Activated CD4-positive, alpha-beta T cell treated with anti-CD3 and anti-CD28 coated beads for 1 hour (primary cell): Measurements from ENCODE around the gene SYT17.

Experiments
- DNase-seq: peaks from one replicate; pipeline ENCODE4 v3.0.0-alpha.2; 2020

The SYT17 gene

DNA sequence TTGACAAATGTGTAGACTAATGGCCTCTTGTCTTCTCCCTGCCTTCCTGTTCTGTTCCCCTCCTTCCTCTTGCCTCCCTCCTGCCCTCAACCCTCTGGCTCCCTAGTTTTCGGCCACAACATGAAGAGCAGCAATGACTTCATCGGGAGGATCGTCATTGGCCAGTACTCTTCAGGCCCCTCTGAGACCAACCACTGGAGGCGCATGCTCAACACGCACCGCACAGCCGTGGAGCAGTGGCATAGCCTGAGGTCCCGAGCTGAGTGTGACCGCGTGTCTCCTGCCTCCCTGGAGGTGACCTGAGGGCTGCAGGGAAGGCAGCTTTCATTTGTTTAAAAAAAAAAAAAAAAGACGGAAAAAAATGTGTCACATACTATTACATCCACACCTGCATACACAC lies 98.7 kb downstream of the SYT17 start:
- DNase-seq: no peak

DNA sequence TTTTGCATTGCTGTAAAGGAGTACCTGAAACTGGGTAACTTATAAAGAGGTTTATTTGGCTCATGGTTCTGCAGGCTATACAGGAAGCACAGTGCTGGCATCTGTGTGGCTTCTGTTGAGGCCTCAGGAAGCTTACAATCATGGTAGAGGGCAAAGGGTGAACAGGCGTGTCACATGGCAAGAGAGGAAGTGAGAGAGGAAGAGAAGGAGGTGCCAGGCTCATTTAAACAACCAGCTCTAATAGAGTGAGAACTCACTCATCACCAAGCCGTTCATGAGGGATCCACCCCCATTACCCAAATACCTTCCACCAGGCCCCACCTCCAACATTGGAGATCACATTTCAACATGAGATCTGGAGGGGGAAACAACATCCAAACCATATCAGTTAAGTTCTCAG lies 101.1 kb downstream of the SYT17 start:
- no peak for DNase-seq

DNA sequence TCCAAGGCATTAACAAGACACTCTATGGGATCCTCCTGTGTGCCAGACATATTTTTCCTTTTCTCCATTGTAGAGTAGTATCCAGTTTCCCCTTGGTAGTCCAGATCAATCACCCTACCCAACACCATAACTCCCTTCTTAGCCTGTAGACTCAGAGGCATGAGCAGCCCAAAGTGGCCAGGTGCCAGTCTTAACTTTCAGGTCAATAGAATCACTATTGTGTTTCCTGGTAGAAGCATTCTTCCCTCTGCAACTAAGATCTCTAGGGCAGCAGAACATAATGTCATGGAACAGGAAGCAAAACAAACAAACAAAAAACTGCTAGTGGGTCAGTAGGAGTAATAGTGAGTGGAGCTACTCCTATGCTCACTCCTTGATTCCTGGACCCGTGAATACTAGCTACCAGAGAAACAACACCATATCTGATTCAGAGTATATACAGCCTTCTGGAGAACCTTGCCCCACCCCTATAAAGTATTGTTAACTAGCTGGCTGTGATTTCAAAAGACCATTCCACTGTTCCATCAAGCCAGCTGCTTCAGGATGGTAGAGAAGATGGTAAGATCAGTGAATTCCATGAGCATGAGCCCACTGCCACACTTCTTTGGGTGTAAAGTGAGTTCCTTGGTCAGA lies 106.2 kb downstream of the SYT17 start:
- DNase-seq: no peak

DNA sequence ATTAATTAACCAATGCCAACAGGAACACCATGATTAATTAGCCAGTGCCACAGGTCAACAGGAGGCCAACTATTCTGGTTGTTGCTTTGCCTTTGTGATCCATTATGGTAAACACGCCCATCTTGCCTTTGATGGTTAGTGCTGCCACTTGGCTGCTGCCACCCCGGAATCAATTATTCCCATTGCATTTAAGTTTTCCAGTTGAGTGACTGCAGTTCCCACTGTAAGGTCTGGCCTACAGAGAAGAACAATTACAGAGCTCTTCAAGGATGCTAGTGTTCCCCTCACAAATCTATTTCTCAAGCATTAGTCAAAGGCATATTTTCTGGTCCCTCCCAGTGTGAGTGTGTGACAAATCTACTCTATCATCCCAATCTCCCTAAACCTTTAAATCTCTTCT lies 110.4 kb downstream of the SYT17 start:
- no peak for DNase-seq

DNA sequence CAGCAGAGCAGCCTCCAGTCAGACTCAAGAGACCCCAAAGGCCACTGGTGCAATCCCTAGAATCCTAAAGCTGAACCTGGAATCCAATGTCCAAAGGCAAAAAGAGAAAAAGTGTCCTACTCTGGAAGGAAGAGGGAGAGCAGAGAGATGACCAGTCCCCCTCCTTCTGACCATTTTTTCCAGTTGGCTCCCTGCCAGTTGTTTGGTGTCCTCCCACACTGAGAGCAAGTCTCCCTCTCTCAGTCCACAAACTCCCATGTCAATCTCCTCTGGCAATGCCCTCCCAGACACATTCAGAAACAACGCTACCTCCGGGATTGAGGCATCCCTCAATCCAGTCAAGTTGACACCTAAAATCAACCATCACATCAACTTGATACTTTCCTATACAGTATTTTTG lies 113.2 kb downstream of the SYT17 start:
- DNase-seq: no peak

DNA sequence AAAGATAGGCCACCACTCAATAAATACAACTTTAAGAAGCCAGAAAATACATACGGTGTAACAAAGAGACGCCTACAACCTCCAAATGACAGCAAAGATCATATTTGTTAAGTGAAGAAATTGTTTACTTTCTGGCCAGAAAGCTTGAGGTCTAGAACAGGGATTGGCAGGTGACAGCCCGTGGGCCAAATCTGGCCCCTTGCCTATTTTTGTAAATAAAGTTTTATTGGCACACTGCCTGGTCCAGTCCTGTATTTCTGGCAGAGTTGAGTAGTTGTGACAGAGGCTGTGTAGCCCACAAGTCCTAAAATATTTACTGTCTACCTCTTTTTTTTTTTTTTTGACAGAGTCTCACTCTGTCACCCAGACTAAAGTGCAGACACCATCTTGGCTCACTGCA lies 114.1 kb downstream of the SYT17 start:
- no peak for DNase-seq

DNA sequence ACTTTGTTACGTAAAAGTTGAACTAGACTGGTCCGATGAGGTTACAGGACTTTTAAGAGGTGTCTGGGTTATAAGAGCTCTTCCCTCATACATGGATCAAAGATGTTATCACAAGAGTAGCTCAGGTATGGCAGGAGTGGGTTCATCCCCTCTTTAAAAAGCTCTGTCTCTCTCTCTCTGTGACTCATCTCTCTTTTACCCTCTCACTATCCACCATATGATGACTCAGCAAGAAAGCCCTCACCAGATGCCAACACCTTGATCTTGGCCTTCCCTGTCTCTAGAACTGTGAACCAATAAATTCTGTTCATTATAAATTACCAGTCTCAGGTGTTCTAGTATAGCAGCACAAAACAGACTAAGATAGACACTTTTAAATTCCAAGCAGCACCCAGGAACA lies 115.6 kb downstream of the SYT17 start:
- no peak for DNase-seq

DNA sequence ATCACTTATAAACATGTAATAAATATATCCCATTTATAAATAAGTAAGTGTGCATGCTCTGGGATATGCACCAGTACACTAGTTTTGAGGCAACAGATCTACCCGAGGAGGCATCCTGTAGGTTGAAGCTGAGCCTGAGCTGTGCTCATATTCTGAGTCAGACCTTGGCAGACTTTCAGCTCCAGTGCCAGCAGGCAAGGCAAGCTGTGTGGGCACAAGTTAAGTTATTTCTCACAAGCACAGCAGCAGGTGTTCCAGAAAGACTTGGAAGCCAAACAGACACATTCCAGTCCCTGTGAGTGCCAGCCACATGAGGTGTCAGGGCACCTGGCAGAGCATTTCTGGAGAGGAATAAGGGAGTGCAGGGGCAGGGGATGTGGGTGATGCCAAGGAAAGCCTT lies 116.2 kb downstream of the SYT17 start:
- DNase-seq: no peak

DNA sequence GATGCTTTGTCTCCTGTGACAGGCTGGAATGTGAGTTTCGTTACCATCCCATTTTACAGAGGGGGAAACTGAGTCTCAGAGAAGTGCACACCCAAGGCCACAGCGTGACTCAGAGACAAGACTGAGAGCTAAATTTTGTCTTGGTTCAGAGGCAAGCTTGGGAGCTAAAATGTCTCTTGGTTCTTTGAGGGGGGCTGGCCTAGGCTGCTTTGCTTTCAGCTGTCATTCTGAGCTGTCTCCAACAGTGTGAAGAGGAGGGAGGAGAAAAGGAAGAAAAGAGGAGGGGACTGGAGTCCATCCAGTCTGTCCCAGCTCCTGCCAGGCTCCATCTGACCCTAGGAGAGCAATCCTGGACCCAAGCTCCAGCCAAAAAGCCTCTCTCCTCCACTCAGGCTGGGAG lies 117.4 kb downstream of the SYT17 start, which contains the start of gene CLEC19A:
TSS of gene CLEC19A (plus strand) at position 301 of the 400 bp plus-strand sequence. CDS start 121 bp downstream, outside the sequence.
- DNase-seq: no peak

DNA sequence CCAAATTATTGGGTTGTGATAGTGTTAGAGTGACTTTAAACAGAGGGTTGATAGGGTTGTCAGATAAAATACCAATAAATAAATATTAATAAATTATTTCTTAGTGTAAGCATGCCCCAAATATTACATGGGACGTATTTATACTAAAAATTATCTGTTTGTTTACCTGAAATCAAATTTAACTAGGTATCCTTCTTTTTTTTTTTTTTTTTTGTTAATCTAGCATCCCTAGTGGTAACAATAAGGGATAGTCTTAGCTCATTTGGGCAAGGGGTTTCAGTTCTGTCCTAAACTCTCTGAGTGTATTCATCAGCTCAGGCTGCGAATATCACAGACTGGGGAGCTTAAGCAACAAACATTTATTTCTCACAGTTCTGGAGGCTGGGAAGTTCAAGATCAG lies 118.8 kb downstream of the SYT17 start:
- DNase-seq: no peak

DNA sequence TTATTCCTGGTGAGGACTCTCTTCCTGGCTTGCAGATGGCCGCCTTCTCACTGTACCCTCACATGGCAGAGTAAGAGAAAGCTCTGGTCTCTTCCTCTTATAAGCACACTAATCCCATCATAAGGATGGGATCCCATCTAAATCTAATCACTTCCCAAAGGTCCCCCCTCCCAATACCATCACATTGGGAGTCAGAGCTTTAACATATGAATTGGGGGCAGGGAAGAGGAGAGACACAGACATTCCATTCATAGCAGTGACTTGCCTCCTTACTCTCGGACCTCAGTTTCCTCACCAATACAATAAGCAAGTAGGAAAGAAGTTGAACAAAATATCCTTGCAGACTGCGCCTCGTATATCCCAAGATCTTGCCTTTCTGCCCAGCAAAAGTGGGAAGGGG lies 119.2 kb downstream of the SYT17 start:
- DNase-seq: no peak

DNA sequence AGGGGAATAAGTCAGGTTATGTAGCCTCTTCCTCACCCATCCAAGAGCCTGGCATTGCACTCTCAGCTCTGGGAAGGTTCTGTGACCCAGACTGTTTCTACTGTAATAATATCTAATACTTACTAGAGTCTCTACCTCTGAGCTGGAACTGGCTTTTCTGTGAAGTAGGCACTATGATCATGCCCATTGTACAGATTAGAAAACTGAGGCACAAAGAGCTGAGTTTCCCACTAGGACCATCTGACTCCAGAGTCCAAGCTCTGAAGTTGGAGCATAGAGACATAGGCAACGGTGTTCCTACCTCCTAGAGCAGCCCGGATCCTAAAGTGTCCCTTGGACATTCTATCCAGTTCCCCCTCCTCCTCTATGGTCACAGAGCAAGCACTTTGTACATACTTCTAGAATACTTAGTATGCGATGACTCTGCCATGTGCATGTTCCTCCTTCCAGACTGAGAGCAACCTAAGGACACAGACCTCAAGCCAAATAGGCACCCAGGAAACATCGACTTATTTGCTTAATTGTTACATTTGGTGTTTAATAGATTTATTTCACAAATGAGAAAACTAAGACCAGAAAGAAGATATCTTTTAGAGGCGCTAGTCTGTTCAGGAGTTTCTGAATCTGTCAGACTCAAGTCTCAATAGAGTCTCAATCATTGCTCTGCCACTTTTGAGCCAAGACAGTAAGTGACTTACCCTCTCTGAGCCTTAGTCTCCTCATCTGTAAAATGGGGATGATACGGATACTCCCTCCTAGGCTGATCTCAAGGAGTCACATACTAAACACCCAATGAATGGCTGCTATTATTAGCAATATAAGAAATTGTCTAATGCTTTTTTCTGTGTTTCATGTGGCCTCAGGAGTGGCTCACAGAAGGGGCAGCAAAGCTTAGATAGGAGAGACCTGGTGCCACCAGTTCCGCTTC lies 121.1 kb downstream of the SYT17 start:
- no peak for DNase-seq

DNA sequence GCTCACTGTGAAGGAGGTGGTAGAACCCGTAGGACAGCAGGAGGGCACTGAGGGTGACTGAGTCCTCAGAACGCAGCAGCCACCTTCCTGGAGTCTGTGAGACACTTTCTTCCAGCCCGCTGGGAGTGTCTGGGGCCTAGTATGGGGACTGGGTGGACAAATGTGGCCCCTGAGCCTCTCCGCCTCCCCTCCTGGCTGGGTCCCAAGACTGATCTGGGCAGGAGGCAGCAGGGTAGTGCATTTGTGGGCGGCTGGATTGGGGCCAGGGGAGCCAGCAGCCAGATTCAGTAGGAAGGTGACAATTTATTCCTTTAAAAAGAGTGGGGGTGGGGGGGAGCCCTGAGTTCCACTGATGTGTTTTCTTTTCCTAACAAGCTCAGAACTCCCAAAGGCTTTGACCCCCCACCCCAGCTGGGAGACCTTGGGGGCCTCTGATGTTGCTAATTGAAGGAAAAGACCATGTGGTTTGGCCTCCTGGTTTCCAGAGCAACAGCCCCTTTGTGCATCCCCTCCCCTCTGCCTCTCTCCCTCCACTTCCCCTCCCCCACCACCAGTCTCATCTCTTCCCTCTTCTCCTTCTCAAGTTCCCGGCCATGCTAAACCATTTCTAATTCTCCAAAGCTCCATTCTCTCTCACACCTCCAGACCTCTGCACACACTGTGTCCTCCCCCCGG lies 121.9 kb downstream of the SYT17 start:
- DNase-seq: no peak

DNA sequence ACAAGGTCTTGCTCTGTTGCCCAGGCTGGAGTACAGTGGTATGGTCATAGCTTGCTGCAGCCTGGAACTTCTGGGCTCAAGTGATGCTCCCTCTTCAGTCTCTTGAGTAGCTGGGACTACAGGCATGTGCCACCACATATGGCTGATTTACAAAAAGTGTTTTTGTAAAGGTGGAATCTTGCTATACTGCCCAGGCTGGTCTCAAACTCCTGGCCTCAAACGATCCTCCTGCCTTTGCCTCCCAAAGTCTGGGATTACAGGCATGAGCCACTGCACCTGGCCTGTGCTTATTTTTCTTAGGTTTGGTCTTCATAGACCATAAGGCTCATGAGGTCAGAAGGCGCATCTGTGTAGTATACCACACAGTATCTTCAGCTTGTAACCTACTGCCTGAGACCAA lies 122.8 kb downstream of the SYT17 start:
- DNase-seq: no peak

DNA sequence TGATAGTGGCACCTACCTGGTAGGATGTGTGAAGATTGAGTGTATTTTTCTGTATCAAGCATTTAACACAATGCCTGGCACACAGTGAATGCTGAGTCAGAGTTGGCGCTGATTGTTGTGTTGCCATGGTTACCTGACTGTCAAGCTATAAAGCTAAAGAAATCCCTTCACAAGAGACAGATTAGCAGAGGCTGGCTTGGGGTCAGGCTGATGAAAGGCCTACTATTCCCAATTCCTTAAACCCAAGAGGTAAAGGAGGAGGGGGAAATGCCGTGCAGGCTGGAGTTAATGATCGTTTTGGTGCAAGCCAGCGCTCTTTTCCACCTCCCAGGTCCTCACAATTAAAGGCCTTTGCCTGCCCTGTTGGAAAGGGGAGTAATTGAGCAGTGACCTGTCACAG lies 123.4 kb downstream of the SYT17 start:
- DNase-seq: no peak

DNA sequence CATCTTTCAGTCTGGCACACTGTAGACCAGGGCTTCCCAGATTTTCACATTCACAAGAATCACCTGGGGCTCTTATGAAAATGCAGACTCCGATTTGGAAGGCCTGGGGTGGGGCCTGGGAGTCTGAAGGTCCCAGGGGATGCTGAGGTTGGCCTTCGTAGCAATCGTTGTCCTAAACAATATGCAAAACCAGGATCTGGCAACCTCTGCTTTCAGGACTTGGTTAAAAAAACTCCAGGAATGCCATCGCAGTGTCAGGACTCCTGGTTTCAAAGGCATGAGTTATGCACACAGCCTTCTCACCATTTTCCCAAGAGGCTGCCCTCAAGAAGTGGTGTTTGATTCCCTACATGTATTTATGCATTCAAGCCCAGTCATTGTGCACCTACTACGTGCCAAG lies 124.1 kb downstream of the SYT17 start:
- no peak for DNase-seq

DNA sequence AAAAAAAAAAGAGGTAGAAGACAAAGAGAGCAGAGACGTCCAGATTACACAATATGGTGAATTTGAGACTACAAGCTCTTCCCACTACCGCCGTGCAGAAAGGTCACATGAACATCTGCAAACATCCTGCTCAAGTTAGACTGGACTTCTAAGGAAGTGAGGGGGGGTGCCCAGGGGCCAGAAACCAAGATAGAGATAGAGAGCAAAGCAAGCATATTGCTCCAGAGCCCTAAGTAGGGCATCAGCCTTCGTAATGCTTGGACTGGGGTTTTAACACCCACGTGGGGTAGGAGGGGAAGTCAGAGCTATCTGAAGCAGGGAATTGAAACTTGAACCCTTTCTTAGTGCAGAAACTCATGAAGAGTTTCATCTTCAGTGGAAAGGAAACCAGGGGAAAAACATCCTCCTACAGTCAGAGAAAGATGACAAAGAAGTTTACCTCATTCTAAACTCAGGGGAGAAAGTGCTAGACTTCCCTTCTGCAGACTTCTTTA lies 126.2 kb downstream of the SYT17 start:
- DNase-seq: no peak

DNA sequence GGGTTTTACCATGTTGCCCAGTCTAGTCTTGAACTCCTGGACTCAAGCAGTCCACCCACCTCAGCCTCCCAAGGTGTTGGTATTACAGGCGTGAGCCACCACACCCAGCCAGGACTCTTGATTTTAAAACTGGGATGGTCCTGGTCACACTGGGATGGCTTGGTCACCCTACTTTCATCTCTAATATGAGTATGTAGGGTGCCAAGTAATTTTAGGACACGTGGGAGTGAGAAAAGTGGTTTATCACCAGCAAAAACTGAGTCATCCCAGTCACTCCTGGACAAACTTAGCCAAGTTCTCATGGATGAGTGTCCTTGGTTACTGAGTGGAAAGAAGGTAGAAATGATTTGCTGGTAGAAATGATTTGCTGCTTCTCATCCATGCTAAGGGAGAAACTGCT lies 127.4 kb downstream of the SYT17 start:
- DNase-seq: no peak

DNA sequence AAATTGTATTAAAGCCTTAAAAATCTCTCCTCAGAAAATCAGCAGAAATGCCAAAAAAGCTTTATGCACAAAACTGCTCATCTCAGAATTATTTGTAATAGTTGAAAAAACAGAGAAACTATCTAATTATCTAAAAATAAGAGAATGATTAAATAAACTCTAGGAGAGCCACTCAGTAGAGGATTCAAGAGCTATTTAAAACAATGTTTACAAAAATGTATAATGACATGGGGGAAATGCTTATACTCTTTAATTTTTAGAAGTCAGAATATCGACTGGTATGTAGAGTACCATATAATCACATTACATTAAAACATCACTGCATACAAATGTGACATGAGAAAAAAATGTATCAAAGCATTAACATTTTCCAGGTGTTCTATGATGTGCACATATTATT lies 129.4 kb downstream of the SYT17 start:
- DNase-seq: no peak

DNA sequence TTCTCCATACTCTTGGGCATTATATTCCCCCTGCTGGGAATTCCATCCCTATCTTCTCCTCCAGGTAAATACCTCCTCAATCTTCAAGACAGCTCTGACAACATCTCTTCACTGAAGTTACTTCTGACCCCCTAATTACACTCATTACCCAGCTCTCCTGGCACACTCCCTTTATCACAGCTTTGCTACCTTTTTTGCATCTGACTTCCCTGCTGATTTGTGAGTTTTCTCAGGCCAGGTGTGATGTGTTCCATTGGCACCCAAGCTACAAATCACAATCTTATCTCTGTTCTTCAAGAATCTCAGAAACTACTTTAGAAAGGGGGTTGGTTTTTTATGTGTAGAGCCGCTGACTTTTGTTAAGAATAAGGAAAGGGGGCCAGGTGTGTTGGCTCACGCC lies 131.5 kb downstream of the SYT17 start:
- DNase-seq: no peak

DNA sequence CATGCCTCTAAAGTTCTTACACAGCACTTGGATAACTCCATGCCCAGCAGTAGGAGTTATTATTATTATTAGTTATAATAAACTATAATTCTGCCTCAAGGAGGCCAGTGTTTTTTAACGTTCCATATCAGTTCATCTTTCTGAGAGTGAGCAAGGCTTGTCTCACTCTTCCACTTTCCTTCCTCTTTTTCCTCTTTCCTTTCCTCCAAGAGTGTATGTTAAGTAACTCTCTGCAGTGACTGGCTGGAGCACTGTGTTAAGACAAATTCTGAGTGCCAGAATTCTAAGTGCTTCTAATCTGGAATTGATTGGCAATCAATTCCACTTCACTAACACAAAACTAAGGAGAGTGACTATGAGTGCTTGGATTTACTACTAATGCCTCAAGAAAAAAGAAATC lies 133.9 kb downstream of the SYT17 start:
- DNase-seq: no peak

DNA sequence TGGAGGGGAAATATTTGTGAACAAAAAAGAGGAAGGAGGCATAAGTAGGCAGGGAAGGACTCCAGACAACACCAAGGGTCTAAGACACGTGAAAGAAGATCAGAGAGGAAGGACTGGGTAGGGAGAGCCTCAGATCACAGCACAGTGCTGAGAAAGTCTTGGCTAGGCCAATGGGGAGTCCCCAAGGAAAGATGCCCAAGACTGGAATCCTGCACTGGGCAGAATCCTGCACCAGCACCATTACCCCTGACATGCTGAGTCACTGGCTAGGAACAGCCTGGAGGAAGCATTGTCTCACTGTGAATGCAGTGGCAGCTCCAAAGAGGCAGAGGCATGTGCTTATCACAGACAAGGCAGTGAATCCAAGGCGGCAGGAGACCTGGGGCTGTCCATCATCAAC lies 136.7 kb downstream of the SYT17 start:
- no peak for DNase-seq

DNA sequence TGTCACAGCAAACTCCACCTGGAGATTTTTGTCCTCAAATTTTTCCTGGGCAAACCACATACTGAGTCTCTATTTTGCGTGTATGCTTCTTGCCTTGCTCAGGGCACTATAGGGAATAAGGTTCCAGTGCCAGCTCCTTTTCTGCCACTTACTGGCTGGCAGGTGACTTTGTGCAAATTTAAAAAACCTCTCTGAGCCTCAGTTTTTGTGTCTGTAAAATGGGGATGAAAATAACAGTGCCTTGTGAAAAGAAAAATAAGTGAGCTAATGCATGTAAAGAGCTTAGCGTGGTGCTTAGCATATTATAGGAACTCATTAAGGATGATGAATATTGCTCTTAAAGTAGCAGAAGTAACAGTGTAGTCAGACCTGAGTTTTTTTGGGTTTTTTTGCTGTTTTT lies 137.4 kb downstream of the SYT17 start:
- no peak for DNase-seq
